ENCODE data around the gene DCAF12.

The DCAF12 gene

DNA sequence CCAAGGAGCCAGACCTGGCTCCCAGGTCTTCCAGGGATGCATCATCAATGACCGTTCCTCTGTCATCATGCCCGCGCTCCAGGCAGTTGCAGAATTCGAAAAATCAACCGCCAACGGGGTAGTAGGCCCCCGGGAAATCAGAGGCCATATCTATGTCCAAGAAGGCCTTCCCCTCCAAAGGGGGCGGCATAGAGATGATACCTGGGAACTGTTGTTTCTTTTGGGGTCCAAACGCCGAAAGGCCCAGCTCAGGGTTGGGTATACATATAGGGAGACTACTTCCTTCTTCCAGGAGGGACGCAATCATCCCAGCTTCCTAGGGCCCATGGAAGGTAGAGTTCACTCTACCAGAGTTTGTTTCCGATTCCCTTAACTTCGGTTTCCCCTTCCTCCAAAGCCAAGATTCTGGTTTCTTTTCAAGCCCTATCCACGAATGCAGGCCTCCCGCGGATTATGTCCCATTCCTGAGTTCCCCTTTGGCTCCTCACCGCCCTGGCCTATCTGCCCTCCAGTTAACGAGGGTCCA lies 754 bp downstream of the DCAF12 start:
- no peak for DNase-seq (ENCODE audit: low read depth)

DNA sequence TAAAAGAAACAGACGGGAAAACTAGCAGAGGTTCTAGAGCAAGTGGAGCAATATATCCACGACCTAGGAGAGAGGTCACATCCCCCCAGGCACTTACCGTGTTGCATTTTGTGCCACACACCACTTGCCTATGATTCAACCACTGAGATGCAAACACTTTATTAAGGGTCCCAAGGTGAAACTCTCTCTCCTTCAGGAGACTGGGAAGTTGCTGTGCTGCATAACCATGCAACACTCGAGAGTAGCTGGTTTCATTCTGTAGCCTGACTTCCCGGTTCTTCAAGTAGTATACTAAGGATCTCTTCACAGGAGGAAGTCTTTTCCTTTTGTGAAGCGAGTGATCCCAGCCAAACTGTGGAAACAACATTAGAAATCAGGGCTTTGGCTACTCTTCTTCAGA lies 1.6 kb downstream of the DCAF12 start:
- no peak for DNase-seq (ENCODE audit: low read depth)

DNA sequence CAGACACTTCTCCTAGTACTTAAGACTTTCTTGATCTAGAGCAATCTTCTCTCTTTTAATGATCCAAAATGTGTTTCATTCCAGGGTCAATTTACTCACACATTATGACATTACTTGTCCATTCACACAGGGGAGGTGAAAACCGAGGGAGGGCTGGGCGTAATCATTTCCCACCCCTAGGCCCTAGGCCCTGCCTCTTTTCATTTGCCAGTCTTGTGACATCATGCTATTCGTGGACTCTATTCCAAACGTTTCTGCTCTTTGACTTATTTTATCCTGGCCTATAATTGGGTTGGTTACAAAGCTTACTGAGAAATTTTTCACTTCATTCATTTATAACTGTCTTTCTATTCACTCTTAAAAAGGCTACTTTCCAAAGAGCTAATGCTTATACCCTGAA lies 2.4 kb downstream of the DCAF12 start:
- DNase-seq (ENCODE audit: low read depth) = no peak

DNA sequence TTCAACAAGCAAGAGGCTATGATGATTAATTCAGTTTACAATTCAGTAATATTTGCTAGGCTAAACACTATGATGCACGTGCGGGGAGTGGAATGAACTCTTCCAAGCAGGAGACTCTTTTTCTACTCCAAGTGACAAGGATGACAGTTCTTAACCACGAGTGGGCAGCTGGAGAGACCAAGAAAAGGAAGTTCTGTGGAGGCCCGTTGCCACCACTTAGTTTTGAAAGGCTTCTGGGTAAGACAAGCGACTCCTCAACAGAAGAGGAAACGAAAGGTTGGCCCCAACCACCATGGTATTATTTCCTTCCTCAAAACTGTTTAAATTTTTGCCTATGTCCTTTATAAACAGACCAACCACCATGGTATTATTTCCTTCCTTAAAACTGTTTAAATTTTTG lies 2.8 kb downstream of the DCAF12 start:
- DNase-seq (ENCODE audit: low read depth) = no peak

DNA sequence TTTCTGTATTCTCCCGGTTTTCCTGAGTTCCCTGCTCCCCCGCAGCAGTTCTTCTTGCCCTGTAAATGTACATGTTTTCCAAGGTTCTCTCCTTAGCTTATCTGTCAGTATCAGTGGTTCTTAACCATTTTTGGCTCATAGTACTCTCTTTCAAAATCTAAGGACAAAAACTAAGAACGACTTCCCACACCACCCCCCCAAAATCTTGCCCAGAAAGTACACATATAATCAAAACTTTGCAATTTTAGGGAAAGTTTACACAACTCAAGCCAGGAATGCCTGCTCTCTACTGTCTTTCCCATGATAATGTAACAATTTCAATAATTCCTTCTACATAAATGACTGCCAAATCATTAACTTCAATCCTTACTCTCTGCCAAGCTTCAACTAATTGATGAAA lies 4.5 kb downstream of the DCAF12 start:
- DNase-seq (ENCODE audit: low read depth) = no peak

DNA sequence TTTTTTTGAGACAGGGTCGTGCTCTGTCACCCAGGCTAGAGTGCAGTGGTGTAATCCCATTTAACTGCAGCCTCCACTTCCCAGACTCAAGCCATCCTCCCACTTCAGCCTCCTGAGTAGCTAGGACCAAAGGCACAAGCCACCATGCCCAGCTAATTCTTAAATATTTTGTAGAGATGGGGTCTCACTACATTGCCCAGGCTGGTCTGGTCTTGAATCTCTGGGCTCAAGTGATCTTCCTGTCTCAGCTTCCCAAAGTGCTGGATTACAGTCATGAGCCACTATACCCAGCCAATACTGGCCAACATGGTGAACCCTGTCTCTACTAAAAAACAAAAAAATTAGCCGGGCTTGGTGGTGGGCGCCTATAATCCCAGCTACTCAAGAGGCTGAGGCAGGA lies 6.8 kb downstream of the DCAF12 start:
- no peak for DNase-seq (ENCODE audit: low read depth)

DNA sequence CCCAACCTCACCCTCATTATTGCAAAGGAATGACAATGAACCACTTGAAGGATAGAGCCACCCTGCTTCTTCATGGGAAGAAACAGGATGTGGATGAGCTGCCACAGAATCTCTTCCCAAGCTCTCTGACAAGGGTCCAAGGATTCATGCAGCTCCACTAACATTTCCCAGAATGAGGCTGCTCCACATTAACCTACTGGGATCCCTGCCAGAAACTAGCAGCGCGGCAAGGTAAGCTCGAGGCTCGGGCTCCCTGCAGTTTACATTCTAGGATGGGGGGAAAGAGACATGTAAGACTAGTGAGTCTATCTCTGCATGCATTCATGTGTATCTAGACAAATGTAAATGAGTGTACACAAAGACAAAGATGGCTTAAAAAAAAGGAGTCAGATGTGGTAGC lies 12.1 kb downstream of the DCAF12 start:
- DNase-seq (ENCODE audit: low read depth) = no peak

DNA sequence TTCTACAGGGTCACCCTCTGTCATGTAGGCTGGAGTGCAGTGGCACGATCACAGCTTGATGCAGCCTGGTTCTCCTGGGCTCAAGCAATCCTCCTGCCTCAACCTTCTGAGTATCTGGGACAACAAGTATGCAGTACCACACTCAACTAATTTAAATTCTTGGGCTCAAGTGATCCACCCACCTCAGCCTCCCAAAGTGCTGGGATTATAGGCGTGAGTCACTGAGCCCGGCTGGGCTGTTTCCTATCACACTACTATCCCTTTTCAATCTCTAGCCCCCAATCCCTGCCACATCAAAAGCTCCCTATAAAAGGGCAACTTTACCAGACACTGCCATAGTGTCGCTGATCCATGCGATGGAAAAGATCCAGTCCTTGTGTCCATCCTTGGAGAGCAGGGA lies 20.4 kb downstream of the DCAF12 start:
- DNase-seq (ENCODE audit: low read depth) = no peak

DNA sequence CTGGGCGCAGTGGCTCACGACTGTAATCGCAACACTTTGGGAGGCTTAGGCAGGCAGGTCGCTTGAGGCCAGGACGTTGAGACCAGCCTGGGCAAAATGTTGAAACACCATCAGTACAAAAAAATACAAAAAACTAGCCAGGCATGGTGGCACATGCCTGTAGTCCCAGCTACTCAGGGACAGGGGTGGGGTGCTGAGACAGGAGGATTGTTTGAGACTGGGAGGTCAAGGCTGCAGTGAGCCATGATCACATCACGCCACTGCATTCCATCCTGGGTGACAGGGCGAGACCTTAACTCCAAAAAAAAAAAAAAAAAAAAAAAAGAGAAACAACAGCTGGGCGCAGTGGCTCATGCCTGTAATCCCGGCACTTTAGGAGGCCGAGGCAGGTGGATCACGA lies 23.7 kb downstream of the DCAF12 start:
- no peak for DNase-seq (ENCODE audit: low read depth)

DNA sequence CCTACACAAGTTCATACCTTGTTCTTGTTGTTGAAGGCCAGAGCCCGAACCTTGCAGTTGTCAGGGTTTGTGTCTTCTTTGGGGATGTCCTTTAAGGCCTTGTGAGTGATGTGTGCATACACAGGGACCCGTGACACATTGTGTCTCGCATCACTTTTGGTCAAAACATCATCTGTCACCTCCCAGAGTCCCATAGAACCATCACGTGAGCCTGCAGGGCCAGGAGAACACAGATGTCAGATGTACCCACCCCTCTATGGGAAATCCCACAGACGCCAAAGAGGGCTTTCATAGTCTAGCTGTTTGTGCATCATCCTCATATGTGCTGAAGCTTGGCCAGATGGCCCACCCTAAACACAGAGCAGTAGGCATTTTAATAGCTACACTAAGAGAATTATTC lies 28.2 kb downstream of the DCAF12 start:
- no peak for DNase-seq (ENCODE audit: low read depth)

DNA sequence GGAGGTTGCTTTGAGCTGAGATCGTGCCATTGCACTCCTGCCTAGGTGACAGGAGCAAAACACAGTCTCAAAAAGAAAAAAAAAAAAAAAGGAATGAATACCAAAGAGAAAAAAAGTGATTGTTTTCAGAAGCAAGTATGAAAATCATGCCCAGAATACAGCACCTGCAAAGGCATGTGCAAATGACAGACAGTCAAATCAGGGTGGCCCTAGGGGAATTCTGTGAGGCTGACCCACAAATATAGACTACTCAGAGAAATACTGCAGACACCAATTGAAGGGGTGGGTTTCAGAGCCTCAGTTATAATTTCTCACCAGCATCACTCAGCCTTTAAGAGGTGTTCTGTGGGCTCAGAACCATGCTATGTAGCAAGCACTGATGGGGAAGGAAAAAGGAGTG lies 28.6 kb downstream of the DCAF12 start:
- no peak for DNase-seq (ENCODE audit: low read depth)

DNA sequence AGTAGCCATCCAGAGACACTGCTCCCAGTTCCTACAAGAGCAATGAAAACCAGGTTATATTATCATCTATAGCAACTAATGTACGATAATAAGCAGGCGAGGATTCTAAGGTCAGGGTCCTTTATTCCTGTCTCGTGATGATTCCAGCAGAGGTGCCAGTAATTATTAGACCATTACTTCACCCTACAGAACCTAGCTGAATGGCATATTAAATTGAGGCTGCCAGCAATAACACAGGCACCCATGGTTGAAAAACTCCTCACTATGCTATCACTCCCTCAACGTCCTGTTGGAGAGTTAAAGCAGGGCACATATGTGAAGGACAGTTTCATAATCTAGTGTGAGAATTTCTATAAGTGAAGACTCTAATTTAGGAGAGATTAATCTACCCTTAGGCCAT lies 29.7 kb downstream of the DCAF12 start:
- no peak for DNase-seq (ENCODE audit: low read depth)

DNA sequence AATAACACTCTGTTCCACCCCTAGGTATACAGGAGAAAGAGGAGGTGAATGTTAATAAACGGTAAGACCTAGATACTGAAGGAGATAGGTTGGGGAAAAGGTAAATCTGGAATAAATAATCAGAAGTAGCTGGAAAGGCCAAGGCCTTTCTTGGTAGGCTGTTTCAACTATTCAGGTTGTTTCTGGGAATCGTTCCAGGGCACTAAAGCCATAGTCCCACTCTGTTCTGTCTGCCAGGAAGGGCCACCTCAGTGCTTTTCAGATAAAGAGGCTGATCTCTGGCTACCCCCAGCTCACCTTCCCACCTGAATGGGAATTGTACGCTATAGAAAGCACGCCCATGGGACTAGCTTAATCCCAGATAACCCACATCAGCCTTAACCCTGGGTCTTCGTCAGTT lies 32.9 kb downstream of the DCAF12 start:
- DNase-seq (ENCODE audit: low read depth) = no peak

DNA sequence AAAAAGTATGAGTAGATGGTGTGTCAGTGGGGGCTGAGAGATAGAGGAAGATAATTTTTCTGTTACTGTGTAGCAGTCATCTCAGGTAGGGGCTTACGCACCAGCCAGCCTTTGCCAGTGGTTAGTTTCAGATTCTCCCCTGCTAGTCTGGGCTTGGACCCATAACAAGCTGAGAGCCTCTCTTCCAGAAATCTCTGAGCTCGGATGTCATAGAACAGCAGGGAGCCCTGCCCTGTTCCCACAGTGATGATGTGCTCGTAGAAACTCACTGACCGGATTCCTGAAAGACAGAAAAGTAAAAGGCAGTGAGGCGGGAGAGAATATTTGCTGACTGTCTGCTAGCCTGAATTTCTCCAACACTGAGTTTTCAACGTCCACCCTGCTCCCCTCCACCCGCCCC lies 37.2 kb downstream of the DCAF12 start:
- no peak for DNase-seq (ENCODE audit: low read depth)

DNA sequence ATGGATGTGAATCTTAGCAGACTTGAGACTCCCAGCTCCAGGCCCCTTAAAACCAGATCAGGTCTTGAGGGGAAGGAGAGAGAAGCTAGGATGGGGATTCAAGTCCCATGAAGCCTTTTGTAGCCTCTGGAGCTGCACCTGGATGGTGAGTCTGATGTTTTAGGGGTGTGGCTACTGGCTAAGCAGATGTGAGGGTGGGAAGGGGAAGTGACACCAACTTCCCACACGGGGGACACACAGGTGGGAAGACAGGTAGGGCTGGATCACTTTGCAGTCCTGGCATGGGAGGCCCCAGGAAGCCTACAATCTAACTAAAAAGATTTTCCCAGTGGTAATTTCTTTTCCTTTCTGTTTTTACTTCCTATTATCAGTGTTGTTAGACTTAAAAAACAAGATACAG lies 39.1 kb downstream of the DCAF12 start:
- no peak for DNase-seq (ENCODE audit: low read depth)

DNA sequence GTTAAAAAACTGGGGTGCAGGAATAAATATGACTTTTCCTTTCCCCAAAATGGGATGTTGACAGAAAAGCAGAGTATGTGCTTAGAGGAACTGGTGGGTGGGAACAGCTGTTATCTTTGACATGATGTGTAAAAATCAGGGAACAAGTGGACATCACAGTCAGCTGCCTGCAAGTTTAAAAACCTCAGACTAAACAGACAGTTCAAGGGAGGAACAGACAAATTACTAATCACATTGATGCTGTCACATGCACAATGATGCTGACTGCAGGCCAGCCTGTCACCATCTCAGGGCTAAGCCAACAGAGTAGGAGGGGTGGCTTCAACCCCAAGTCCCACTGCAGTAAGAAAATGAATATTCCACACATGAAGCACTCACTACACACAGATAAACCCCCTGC lies 39.6 kb downstream of the DCAF12 start:
- DNase-seq (ENCODE audit: low read depth) = no peak

DNA sequence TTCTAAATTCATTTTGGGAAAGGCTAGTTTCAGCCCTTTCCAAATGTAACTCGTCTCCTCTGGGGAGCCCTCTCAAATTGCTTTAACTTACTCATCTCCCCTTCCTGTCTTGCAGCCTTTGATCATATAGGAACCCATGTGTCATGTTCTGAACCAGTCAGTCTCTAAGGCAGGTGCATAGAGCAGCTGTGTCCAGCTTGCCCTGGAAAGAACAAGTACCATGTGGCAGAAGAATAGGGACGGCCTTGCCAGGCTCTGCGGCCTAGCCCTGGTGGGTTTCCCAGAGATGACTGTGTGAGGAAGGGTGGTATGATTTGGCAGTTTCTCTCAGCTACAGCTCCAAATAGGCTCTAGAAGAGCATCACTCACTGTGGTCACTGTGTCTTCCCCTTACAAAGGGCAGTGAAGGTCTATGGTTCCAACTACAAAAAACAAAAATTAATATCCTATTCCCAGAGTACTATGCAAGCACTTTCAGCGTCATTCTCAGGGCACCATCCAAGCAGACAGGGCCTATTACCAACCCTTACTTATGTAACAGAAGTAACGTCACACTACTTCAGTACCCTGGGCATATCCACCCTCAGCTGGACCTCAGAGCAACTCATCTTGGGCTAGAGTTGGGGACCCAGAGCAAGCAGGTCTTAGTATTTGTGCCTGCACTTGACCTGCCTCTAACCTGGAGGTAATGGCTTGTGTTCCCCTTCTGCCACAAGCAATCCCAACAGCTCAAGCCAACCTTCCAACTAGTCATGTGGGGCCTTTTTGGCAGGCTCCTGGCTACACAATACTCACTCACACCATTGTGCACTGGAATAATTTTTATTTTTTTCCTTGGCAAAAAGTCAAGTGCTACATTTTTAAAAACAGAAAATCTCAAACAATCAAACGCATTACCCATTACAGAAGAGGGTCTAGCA lies 40.7 kb downstream of the DCAF12 start:
- no peak for DNase-seq (ENCODE audit: low read depth)

DNA sequence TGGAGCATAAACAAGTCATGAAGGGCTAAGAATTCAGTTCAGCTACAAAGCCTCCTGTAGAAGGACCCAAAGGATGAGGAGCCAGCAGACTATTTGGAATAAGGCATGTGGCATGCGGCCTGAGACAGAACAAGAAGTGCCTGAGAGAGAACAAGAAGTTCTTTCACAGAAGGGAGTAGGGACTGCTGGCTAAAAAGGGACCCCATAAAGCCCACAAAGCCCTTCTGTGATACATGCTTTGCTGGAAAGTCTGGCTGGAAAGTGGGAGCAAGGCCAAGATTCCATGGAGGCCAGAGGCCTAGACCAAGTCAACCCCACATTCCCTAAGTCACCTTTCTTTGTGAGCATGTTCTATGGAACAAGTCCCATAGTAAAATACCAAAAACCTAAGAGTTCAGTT lies 41.9 kb downstream of the DCAF12 start:
- no peak for DNase-seq (ENCODE audit: low read depth)

DNA sequence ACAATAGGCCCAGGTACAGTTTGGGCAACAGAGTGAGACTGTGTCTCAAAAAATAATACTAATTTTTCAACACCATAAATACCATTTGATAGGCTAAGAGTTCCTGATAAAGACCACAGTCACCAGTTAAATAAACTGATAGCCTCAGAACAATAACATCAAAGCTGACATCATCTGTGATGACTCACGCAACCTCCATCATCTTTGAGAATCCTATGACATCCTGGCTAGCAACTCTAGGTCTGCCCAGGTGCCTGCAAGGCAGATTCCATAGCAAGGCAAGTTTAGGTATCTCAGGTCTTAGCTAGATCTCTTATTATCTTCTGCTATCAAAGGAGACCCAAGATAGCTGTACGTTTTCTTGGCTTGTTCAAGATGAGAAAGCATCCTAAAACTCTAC lies 47.3 kb downstream of the DCAF12 start:
- no peak for DNase-seq (ENCODE audit: low read depth)

DNA sequence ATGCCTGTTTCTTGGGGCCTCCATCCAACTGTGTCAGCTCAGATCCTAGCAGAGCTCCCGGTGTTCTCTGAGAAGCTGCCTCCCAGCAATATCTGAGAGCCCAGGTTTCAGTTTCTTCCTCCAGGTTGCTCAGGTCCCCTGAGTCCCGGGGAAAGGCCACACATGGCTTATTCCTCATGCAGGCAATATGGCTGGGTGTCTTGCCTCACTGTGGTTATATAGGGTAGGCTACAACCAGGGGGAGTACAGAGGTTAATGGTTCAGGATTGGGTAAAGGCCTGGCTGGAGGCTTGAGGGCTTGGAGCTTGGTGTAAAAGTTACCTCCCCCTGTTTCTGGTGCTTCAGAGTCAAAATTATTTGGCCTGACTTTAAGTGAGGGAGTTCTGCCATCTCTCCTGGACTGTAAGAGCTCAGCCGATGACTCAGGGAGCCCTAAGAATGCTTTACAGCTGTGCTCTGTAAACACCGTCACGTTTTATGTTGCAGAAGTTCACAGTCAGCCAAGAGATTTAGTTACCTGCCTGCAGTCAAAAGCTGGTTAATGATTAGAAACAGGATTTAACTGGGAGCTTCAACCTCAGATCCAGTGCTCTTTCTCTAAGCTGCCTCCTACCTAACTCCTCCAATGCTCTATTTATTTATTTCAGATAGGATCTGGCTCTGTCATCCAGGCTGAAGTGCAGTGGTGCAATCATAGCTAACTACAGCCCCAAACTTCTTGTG lies 53.5 kb downstream of the DCAF12 start:
- no peak for DNase-seq (ENCODE audit: low read depth)

DNA sequence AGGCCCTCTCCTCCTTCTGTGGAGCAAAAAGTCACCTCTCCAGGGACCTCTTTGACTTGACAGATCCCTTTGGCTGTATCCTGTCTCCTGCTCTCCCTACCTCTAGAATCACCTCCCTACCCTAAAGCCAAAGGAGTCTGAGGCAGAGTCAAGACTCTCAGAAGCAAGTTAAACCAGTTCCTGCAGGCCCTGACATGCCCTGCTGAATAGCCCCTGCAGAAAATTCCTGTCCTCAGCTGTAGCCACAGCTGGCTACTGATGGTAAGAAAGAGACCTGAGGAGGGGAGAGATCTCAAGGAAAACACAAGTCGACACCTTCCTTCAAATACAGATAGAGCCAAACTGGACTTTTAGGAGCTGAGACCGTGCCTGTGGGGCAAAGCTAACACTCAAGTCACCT lies 54.1 kb downstream of the DCAF12 start:
- DNase-seq (ENCODE audit: low read depth) = no peak

DNA sequence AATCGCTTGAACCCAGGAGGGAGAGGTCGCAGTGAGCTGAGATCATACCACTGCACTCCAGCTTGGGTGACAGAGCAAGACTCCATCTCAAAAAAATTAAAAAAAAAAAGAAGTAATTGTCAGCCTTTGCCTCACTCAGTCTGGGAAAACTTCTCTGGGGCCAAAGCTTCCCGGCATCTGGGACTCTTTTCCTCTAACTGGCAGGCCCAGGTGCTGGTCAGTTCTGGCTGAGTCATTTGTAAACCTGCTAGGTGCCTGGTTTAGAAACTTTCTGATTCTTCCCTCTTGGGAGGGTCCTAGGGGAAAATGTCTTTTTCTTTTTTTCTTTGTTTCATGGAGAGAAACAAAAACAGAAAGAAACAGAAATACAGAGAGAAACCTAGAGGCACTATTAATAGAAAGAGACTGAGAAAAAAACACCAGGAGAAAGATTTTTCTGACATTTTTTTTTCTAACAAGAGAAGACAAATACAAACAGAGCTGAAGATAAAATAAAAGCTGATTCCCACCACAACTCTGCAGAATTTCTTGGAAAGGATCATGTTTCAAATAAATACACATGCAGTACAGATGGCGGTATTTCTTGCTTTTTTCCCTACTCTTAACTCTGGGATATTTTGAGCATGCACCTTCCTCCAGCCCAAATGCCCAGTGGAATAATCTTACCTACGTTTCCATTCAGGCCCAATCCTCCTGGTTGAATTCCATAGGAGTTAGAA lies 55.7 kb downstream of the DCAF12 start:
- no peak for DNase-seq (ENCODE audit: low read depth)

DNA sequence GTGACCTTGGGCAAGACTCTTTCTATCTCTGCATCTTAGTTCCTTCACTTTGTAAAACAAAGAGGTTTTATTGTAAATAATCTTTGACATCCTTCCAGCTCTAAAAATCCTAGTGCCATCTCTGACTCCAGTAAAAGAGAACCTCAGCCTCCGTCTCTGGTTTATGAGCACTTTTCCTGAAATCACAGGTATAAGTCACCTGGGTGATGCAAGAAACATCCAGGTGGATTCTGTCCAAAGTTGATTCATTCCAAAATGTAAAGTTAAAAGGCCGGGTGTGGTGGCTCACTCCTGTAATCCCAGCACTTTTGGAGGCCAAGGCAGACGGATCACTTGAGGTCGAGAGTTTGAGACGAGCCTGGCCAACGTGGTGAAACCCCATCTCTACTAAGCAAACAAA lies 56.7 kb downstream of the DCAF12 start:
- no peak for DNase-seq (ENCODE audit: low read depth)

Data from activated gamma-delta T cell treated with anti-CD3 and anti-CD28 coated beads, Interleukin-2, amount 50 U/mL, for 16 hours (primary cell).